GM18499 (cell line): Measurements from ENCODE around the gene L3MBTL4.
"Not testable (repeated sequence)": the region's sequence is repeated elsewhere in the genome, so short reads cannot be mapped to it uniquely, and the experiment has no call there.

ENCODE experiments used
- ATAC-seq: cut with Tn5 transposase; IDR thresholded peaks from one replicate; pipeline ENCODE4 v1.9.1; 2021; ENCODE audit warnings: moderate number of reproducible peaks; ENCODE audit not compliant: insufficient read depth, unreplicated experiment

L3MBTL4 gene

GRCh38 chr18:6135029-6135428 is 279.7 kb downstream of the L3MBTL4 start:
- not testable (repeated sequence) for ATAC-seq

GRCh38 chr18:6132751-6133368 is 281.9 kb downstream of the L3MBTL4 start:
- no peak for ATAC-seq

- no peak for ATAC-seq
Observed at GRCh38 chr18:6120820-6121279, 293.9 kb downstream of the L3MBTL4 start.

GRCh38 chr18:6119761-6120160 is 294.9 kb downstream of the L3MBTL4 start:
- ATAC-seq = no peak

GRCh38 chr18:6118080-6118479 is 296.6 kb downstream of the L3MBTL4 start:
- no peak for ATAC-seq

GRCh38 chr18:6115710-6116109 is 299.0 kb downstream of the L3MBTL4 start:
- no peak for ATAC-seq

GRCh38 chr18:6113650-6114049 is 301.1 kb downstream of the L3MBTL4 start:
- ATAC-seq = no peak

- ATAC-seq = no peak
Observed at GRCh38 chr18:6111726-6112125, 303.0 kb downstream of the L3MBTL4 start.

GRCh38 chr18:6109743-6110142 is 305.0 kb downstream of the L3MBTL4 start:
- ATAC-seq = no peak

- ATAC-seq = no peak
Observed at GRCh38 chr18:6107794-6108193, 306.9 kb downstream of the L3MBTL4 start.

- ATAC-seq = no peak
Observed at GRCh38 chr18:6106091-6106685, 308.5 kb downstream of the L3MBTL4 start.

- ATAC-seq = no peak
Observed at GRCh38 chr18:6103741-6104140, 311.0 kb downstream of the L3MBTL4 start.

- no peak for ATAC-seq
Observed at GRCh38 chr18:6096730-6097129, 318.0 kb downstream of the L3MBTL4 start.

- ATAC-seq = no peak
Observed at GRCh38 chr18:6088432-6088831, 326.3 kb downstream of the L3MBTL4 start.

GRCh38 chr18:6086731-6087130 is 328.0 kb downstream of the L3MBTL4 start:
- no peak for ATAC-seq

GRCh38 chr18:6079406-6079805 is 335.3 kb downstream of the L3MBTL4 start:
- ATAC-seq = no peak

- no peak for ATAC-seq
Observed at GRCh38 chr18:6078877-6079276, 335.8 kb downstream of the L3MBTL4 start.

- not testable (repeated sequence) for ATAC-seq
Observed at GRCh38 chr18:6072423-6072822, 342.3 kb downstream of the L3MBTL4 start.

- no peak for ATAC-seq
Observed at GRCh38 chr18:6069539-6069938, 345.2 kb downstream of the L3MBTL4 start.

GRCh38 chr18:6069103-6069502 is 345.6 kb downstream of the L3MBTL4 start:
- ATAC-seq = no peak

GRCh38 chr18:6060149-6060548 is 354.6 kb downstream of the L3MBTL4 start:
- no peak for ATAC-seq

- ATAC-seq = no peak
Observed at GRCh38 chr18:6059551-6059950, 355.2 kb downstream of the L3MBTL4 start.
